ENCODE measurements around the gene SGTA. TPM values are rescaled to one million over a fixed set of nuclear protein-coding genes. Genes with fewer than 3 reads are reported as not detected.
A peak's percentile ranks its signal among the peaks of the same experiment; 100 is the strongest.

SGTA gene
- total and polyA plus RNA-seq, 12 donors, result 28.2 to 104 (median 54.9) TPM

GRCh38 chr19:2803486-2804155 is 20.5 kb upstream of the SGTA start:
- 92 to 96% (median 95%) methylated on average over 22 to 29 of the region's 29 CpGs for WGBS, 4 donors
- TF ChIP-seq CTCF (IDR thresholded peaks at IDR 0.05) (no peak), POLR2A (IDR thresholded peaks at IDR 0.05) (no peak)
- no peaks in the 10 kb centered on the region for H3K27me3 ChIP-seq
- H3K4me3 ChIP-seq, result no peak overlapping the region
- H3K27ac ChIP-seq, result no peak overlapping the region
- no peaks in the 10 kb centered on the region for H3K4me1 ChIP-seq (replicated peaks in 1 of 2)
- no peak for DNase-seq
- intact Hi-C loops (cut with DNase I), result no loop called here
- no peaks in the 10 kb centered on the region for H3K9me3 ChIP-seq (replicated peaks in 1 of 3)
- peaks cover 0 to 19% of the 10 kb centered on the region in 2 donors for H3K36me3 ChIP-seq (replicated peaks in 1 of 2)

- 97 to 99% (median 97%) methylated on average over 16 to 17 of the region's 17 CpGs for WGBS, 4 donors
- intact Hi-C loops (cut with DNase I), result no loop called here
- Histone ChIP-seq H3K4me1 (replicated peaks in 1 of 2) (peaks cover 4 to 8% of the 10 kb centered on the region in 2 donors), H3K9me3 (replicated peaks in 1 of 3) (no peaks in the 10 kb centered on the region), H3K27me3 (no peaks in the 10 kb centered on the region), H3K27ac (no peak overlapping the region), H3K4me3 (no peak overlapping the region), H3K36me3 (replicated peaks in 1 of 2) (peaks cover 0 to 12% of the 10 kb centered on the region in 2 donors)
- no peak for DNase-seq
- no peak for TF ChIP-seq POLR2A (IDR thresholded peaks at IDR 0.05)
These were observed 19.8 kb upstream of the SGTA start for GRCh38 chr19:2802826-2803225.

- H3K27ac ChIP-seq, result no peak overlapping the region
- intact Hi-C loops (cut with DNase I), result no loop called here
- H3K4me3 ChIP-seq, result no peak overlapping the region
- 91 to 97% (median 96%) methylated on average over 9 to 22 of the region's 22 CpGs for WGBS, 4 donors
- H3K27me3 ChIP-seq, result no peaks in the 10 kb centered on the region
- DNase-seq, result no peak
- H3K9me3 ChIP-seq (replicated peaks in 1 of 3), result no peaks in the 10 kb centered on the region
- H3K4me1 ChIP-seq (replicated peaks in 1 of 2), result peaks cover 4 to 8% of the 10 kb centered on the region in 2 donors
- TF ChIP-seq CTCF (IDR thresholded peaks at IDR 0.05) (no peak), POLR2A (IDR thresholded peaks at IDR 0.05) (no peak)
- H3K36me3 ChIP-seq (replicated peaks in 1 of 2), result no peaks in the 10 kb centered on the region
These were observed 17.4 kb upstream of the SGTA start for GRCh38 chr19:2800506-2800905.

DNA sequence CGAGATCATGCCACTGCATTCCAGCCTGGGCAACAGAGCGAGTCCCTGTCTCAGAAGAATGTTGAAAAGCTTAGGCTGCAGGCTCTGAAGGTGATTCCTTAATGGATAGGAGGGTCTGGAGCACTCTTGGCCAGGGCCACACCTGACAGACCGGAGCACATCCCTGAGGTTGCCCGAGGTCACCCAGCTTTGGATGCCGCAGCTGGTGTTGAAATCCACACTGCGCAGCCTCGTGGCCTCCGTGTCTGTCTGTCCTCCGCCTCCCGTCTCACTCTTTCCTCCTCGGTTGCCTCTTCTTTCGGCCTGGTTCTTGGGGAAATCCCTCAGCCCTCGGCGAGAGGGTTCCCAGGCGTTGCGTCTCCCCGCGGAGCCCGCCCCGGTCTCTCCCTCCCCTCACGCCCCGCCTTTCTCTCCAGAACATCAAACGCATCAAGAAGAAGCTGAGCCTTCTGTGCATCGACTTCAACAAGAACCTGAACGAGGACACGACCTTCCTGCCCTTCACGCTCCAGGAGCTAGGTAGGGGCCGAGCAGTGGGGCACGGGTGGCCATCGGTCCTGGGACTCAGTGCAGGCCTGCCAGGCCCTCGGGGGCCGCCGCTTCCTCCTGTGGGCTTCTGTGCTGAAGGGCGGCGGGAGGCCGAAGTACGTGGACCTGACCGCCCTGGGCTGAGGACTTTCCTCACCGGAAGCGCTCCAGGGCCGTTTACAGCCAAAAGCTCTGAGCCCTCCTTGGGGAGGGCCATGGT is 16.4 kb upstream of the SGTA start:
- Histone ChIP-seq H3K27ac (peak overlapping the region in 2 of 5 donors; percentile 68 to 81), H3K36me3 (replicated peaks in 1 of 2) (peaks cover 0 to 7% of the 10 kb centered on the region in 2 donors), H3K4me3 (no peak overlapping the region), H3K27me3 (no peaks in the 10 kb centered on the region), H3K9me3 (replicated peaks in 1 of 3) (no peaks in the 10 kb centered on the region), H3K4me1 (replicated peaks in 1 of 2) (peaks cover 4 to 8% of the 10 kb centered on the region in 2 donors)
- 92 to 97% (median 95%) methylated on average over 23 to 41 of the region's 41 CpGs for WGBS, 4 donors
- intact Hi-C loops (cut with DNase I), result no loop called here
- TF ChIP-seq POLR2A (IDR thresholded peaks at IDR 0.05), result no peak
- no peak for DNase-seq

DNA sequence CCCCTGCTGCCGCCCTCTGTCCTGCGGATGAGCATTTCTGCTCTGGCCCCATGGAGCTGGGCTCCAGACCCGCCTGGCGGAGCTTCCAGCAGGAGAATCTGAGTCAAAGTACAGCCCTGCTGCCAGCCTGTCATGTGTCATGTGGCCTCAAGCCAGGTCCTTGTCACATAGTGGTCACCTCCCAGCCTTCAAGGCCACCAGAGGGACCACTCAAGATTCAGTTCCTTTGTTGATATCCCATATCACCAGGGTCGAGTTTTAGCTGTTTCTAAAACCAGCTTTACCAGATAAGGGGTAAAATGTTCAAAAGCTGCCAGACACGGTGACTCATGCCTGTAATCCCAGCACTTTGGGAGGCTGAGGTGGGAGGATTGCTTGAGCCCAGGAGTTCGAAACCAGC is 15.7 kb upstream of the SGTA start:
- TF ChIP-seq POLR2A (IDR thresholded peaks at IDR 0.05) (peak in 1 of 2 donors; percentile 62), CTCF (IDR thresholded peaks at IDR 0.05) (no peak)
- H3K27ac ChIP-seq, result peak overlapping the region in 3 of 5 donors; percentile 64 to 81 (median 68)

More for the DNA sequence above, 15.7 kb upstream of the SGTA start:
- no peaks in the 10 kb centered on the region for H3K27me3 ChIP-seq
- WGBS, 4 donors, result 55 to 81% (median 62%) methylated on average over 3 to 7 of the region's 7 CpGs
- no peaks in the 10 kb centered on the region for H3K9me3 ChIP-seq (replicated peaks in 1 of 3)
- peaks cover 4 to 8% of the 10 kb centered on the region in 2 donors for H3K4me1 ChIP-seq (replicated peaks in 1 of 2)
- H3K36me3 ChIP-seq (replicated peaks in 1 of 2), result peaks cover 0 to 9% of the 10 kb centered on the region in 2 donors
- H3K4me3 ChIP-seq, result no peak overlapping the region
- peak; percentile 74 to 93 (median 91) for DNase-seq
- intact Hi-C loops (cut with DNase I), result no loop called here
